Measurements from ENCODE around the gene CNDP2.
A peak's percentile ranks its signal among the peaks of the same experiment; 100 is the strongest.

- TF ChIP-seq CTCF (conservative IDR thresholded peaks at IDR 0.05; ENCODE audit: low read depth, low read length) = peak; percentile 61
- TF ChIP-seq EZH2 (IDR thresholded peaks at IDR 0.05; ENCODE audit: borderline replicate concordance, low read depth, low read length, poor library complexity, severe bottlenecking) = no peak
These were observed 2.5 kb upstream of the CNDP2 start for GRCh38 chr18:74493689-74494088.

Data from A673 (cell line).